Mucosa of gallbladder (tissue), 1 donor: ENCODE results near the gene ZFP69B. TPM values are rescaled to one million over a fixed set of nuclear protein-coding genes. Genes with fewer than 3 reads are reported as not detected.

Experiments used
- total RNA-seq: library from RNA; stranded (reverse); gene quantifications from one replicate; pipeline ENCODE4 v1.2.1, GENCODE V29; 2021
- donor health status: DM: no; HTN: no; CAD: no.

The ZFP69B gene
- total RNA-seq, 1 donor from 2014 or later, result 1.8 TPM

Other genes with a start within 250 kb of the ZFP69B start
- gene TMCO2, start 202.5 kb upstream of the ZFP69B start, total RNA-seq, result not detected
- gene ZMPSTE24, start 192.2 kb upstream of the ZFP69B start, total RNA-seq, result 64.8 TPM
- gene COL9A2, start 133.2 kb upstream of the ZFP69B start, total RNA-seq, result 8.3 TPM
- 47.6 TPM for gene SMAP2, start 76.7 kb upstream of the ZFP69B start, total RNA-seq
- 3.3 TPM for gene ZFP69, start 26.8 kb downstream of the ZFP69B start, total RNA-seq
- 6.3 TPM for gene EXO5, start 58.3 kb downstream of the ZFP69B start, total RNA-seq
- 4.4 TPM for gene ZNF684, start 81.2 kb downstream of the ZFP69B start, total RNA-seq
- gene RIMS3, start 215.2 kb downstream of the ZFP69B start, total RNA-seq, result 4.2 TPM
- 57.0 TPM for gene NFYC, start 241.2 kb downstream of the ZFP69B start, total RNA-seq